ENCODE results near the gene DENND1A. TPM values are rescaled to one million over a fixed set of nuclear protein-coding genes. Genes with fewer than 3 reads are reported as not detected.

The DENND1A gene, protein sequence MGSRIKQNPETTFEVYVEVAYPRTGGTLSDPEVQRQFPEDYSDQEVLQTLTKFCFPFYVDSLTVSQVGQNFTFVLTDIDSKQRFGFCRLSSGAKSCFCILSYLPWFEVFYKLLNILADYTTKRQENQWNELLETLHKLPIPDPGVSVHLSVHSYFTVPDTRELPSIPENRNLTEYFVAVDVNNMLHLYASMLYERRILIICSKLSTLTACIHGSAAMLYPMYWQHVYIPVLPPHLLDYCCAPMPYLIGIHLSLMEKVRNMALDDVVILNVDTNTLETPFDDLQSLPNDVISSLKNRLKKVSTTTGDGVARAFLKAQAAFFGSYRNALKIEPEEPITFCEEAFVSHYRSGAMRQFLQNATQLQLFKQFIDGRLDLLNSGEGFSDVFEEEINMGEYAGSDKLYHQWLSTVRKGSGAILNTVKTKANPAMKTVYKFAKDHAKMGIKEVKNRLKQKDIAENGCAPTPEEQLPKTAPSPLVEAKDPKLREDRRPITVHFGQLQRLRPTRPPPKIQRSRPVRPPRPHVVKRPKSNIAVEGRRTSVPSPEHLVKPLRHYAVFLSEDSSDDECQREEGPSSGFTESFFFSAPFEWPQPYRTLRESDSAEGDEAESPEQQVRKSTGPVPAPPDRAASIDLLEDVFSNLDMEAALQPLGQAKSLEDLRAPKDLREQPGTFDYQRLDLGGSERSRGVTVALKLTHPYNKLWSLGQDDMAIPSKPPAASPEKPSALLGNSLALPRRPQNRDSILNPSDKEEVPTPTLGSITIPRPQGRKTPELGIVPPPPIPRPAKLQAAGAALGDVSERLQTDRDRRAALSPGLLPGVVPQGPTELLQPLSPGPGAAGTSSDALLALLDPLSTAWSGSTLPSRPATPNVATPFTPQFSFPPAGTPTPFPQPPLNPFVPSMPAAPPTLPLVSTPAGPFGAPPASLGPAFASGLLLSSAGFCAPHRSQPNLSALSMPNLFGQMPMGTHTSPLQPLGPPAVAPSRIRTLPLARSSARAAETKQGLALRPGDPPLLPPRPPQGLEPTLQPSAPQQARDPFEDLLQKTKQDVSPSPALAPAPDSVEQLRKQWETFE
- 9.5 and 13.0 TPM in 2 replicates for total RNA-seq (ENCODE audit: low replicate concordance)

GRCh38 chr9:123929870-123930831 is at the start of gene DENND1A:
DENND1A (minus strand) TSS chr9:123930126; CDS start chr9:123929905, 221 bp downstream.

DNA sequence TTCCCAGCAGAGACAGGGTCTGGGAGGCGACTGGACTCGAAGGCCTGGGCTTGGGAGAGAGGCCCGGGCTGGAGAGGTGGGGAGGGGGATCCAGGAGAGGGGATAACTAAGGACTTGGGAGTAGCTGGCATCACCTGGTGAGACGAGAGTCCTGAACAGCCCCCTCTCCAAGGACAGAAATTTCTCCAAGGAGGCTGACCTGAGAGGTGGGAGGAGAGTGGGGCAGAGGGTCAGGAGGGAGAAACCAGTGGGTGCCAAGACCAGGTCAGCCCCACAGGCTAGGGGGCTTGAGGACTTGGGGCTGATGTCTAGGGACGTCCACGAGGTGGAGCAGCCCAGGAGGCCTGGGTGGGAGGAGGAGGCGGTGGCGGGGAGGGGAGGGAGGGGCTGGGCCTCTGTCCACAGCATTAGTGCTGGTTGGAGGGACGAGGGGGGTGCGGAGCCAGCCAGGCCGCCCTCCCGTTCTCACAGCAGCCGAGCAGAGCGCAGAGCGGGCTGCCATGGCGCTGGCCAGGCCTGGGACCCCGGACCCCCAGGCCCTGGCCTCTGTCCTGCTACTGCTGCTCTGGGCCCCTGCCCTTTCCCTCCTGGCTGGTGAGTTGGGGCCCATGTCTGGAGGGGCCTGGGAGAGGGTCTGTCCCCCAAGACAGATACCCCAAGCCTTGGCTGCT is 574.0 kb downstream of the DENND1A start, which contains the start of gene CRB2:
CRB2 (plus strand) TSS at position 437 of the 671 bp plus-strand sequence; CDS start at position 501, 64 bp downstream.

Other genes with a start within 250 kb of the DENND1A start
- not detected in 2 replicates for gene LHX2, start 81.6 kb upstream of the DENND1A start, total RNA-seq (ENCODE audit: low replicate concordance)